Lower leg skin (tissue), 3 donors: ENCODE measurements around the gene ALKBH3.

Experiments
- CTCF ChIP-seq, 3 donors: fragments of 450-650 bp; IDR thresholded peaks; one replicate each; pipeline ENCODE4 v1.5.1; 2016; ENCODE audit warnings: antibody characterized with exemption in 3 of 3, mild to moderate bottlenecking in 3 of 3, moderate library complexity in 2 of 3
- POLR2A ChIP-seq, 2 donors: fragments of 450-650 bp; IDR thresholded peaks; one replicate each; pipeline ENCODE4 v1.6.1; 2016 to 2017; ENCODE audit warnings: antibody characterized with exemption in 2 of 2, mild to moderate bottlenecking in 1 of 2, moderate library complexity in 1 of 2

- no peak for TF ChIP-seq CTCF (IDR thresholded peaks at IDR 0.05)
- TF ChIP-seq POLR2A (IDR thresholded peaks at IDR 0.05), result no peak
Measured at GRCh38 chr11:43955381-43956118, 74.9 kb downstream of the ALKBH3 start.
